Fibroblast of skin of left quadriceps (primary cell): ENCODE measurements around the gene BPGM.

Experiments
- DNase-seq, 2 experiments: peaks; one replicate each; pipeline ENCODE4 v3.0.0-alpha.2; 2013; ENCODE audit warnings: low read depth in 2 of 2

The BPGM gene

DNA sequence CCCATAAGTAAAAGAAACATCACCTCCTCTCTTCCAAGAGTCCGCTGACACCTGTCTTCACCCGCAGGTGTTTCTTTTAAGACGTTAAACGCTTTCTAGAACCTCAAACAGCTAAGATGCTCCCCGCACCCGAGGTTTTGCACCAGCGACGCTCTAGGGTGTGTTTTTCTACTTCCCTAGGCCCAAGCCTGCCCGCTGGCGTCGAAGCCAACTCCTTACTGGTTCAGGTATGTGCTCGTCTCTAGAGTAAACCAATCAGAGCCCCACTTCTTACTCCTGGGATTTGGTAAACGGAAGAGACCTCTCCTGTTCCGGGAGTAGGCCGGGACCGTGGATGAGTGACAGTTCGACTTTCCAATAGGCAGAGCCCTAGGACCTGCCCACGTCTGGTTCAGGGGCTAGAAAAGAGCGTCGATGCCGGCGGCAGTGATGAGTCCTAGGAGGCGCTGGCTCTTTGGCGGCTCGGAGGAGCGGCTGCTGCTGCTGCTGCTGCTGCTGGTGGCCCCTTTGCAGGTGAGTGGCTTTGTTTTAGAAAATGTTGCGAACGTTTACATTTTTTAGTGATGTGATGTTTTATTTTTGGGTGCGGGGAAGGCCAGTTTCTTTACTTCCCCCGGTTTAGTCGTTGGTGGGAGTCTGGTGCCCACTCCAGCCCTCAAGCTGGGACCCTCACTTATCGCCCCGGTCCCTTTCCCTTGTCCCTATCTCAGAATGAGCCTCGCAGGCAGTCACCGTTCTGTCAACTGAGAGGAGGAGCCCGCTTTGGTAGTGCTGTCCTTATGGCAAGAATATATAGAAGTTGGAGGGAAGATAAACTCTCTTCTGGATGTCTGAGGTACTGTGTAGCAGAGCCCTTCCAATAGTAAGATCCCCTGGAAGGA is at the start of gene BPGM:
BPGM (plus strand) TSS at position 429 of the 881 bp plus-strand sequence. CDS start 14,655 bp downstream, outside the sequence.
- peak; percentile 100 for DNase-seq

DNA sequence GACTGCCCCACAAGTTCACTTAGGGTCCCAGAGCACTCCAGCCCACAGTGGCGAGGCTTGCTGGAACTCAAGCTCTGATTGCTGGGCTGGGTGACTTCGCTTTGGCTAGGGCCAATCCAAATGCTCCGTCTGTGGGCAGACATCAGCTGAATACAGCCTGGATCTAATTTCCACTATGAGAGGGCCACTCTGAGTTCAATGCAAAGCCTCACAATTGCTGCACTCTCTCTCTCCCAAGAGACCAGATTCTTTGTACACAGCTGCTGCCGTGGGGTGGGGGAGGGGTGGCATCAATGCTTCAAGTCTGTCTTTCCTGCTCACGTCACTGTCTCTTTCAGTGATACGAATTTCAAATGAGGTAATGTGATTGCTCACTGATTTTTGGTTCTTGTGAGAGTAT is 47.3 kb upstream of the BPGM start:
- no peak for DNase-seq

DNA sequence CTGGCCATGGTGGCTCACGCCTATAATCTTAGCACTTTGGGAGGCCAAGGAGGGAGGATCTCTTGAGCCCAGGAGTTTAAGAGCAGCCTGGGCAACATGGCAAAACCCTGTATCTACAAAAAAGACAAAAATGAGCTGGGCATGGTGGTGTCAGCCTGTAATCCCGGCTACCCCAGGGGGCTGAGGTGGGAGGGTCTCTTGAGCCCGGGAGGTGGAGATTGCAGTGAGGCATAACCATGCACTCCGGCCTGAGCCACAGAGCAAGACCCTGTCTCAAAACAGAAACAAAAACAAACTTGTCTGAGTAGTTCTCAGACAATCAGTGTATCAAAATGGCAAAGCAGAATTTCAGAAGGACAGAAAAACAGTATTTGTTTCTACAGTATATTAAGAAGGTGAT is 45.2 kb upstream of the BPGM start:
- DNase-seq, result no peak

DNA sequence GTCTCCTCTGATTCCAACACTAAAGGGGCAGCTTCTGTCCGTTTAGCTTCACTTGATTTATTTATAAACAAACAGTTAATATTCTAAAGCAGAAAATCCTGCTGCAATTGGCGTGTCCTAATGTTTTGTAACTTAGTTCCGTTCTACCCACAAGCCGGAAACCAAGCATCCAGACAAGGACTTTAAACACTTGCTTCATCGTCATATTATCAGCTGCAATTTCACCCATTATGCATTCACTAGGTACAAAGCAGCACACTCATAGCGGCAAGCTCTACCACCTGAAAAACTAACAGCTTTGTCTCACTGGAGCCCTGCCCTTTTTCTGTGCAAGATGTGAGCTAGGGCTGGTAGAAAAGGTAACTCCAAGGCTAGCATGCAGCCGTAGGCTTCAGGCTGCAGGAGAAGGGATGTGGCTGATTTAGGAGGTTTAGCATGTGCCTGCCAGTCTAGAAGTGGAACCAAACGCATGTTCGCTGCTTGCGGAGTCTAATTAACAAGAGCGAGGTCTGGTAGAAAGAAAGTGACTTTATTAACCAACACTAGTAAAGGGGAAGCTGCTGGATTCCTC is 43.7 kb upstream of the BPGM start:
- DNase-seq, result no peak

DNA sequence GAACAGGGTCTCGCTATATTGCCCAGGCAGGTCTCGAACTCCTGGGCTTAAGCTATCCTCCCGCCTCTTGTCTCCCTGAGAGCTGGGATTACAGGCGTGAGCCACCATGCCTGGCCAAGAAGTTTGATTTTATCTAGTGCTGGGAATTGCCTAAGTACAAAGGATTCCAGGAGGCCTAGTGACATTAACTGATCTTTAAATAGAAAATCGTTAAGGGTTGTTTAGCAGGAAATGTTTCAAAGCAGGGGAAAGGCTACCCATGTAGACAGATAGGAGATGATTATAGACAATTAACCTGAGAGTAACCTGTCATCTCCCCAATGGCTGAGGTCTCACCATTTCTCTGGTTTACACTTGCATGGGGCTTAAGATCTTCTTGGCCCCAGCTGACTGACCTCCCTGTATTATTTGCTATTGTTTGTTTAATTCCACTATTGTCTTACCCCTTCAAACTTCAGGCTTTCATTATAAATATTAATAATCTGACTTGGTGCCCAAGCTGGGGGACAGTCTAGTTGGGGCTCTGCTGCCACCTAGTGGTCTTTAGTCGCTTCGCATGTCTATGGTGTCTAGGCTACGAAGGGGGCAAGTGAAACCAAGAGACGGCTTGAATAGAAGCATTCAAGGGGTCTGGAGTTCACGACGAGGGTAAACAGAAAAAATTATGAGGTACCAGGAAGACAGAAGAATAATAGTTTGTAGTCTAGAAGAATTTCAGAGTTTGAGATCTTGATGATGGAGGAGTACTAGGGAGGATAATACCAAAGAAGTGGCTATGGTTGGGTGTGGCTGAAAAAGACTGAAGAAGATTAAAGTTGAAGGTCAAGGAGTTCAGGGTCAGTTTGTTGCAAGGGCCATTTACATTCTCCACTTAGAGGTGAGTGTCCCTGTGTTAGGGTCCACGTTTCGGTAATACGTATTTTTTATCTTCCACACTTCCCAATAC is 40.4 kb upstream of the BPGM start:
- DNase-seq, result no peak

DNA sequence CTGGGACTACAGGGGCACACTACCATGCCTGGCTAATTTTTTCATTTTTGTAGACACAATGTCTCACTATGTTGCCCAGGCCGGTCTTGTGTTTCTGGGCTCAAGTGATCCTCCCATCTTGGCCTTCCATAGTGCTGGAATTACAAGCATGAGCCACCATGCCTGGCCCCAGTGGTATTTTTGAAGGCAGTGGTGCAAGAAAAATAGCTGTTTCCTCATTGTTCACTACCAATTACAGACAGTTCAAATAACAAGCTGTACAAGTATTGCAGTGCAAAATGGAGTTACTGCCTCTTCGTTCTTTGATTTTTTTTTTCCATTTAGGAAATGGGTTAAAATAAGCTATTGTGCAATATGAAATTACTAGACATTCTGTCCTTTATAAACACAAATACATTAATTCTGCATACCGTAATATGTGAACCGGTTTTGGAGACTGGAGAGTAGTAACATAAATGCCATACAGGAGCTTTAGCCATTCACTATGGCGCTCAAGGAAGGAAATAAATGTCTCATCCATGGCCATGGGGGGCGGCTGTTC is 35.0 kb upstream of the BPGM start:
- DNase-seq, result no peak

DNA sequence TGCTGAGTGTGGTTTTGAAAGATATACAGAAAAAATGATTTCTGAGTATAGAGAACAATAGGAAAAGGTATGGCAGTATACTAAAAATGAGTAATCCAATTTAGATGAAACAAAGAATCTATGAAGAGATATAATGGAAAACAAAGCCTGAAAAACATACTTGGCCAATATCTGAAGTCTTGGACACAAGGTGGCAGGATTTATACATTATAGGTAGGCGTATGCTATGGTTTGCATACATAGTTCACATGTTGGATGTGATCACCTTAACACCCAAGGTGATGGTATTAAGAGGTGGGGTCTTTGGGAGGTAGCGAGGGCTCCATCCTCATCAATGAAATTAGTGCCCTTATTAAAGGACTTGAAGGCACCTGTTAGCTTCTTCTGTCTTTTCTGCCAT is 34.5 kb upstream of the BPGM start:
- no peak for DNase-seq

DNA sequence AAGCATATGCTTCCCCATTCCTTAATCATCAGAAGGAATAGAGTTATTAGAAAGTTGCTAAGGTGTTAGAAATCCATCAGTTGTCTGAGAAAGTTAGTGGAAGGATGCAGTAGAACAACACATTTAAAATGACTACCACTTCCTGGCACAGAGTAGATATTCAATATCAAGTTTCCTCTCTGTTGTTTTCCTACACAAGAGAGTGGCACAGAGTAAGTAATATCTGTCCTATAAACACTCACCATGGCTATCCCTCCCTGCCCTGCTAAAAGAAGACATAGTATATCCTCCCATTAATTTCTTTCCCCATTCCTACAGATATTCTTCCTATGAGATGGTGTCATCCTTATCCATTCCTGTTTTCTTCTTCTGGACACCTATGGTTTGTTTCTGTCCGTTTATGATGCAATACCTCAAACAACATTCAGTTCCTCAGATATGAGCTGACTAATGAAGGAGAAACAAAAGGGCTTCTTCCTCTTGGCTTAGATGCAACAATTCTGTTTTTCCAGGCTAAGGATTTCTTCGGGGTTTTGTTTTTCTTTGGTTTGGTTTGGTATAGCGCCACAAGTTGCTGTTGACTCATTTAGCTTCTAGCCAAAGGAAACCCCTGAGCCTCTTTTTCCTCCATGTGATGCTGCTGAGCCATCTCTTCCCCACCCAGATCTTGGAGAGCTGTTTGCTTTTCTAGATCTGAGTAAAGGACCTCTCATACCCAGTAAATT is 32.9 kb upstream of the BPGM start:
- DNase-seq, result peak; percentile 88

DNA sequence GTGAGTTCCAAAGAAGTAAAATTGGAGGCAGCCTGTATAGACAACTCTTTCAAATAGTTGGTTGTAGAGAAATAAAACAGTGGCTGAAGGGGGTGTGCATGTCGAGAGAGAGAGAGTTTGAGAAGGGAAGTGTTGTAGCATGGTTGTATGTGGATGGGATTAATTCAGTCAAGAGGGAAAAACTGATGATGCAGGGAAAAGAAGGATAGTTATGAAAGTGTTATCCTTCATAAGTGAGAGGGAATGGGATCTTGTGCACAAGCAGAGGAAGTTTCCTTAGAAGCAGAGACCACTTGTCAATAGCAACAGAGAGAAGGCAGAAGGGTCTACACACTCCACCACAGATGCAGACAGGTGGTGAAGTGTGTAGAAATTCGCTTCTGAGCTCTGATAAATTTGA is 30.0 kb upstream of the BPGM start:
- no peak for DNase-seq

DNA sequence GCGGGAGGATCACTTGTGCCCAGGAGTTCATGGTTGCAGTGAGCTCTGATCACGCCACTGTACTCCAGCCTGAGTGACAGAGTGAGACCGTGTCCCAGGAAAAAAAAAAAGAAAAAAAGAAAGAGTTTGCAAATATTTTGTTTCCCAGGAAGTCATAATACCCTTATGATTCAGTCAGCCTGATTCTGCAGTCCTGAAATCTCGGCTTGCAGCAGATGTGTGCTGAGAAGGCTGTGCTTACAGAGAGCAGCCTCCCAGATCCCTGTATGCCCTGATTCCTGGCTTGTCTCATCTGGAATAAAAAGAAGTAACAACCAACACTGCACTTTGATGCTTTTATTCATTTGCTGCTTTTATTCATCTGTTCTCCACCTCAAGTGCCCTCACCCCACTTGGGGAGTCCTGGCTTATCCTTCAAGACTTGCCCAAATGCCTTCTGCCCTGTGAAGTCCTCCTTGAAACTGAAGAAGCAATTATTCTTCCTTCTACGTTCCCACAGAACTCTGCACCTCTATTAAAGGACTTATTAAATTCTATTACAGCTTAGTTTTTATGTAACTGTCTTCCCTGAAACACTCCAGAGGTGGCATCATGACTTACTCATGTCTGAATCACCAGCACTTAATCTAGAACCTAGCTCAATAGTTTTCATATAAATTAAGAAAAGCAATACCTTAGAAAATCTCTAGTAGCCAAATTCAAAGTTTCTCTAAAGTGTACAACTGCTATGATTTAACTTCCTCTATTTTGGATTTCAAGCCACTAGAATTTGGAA is 27.7 kb upstream of the BPGM start:
- DNase-seq, result no peak

DNA sequence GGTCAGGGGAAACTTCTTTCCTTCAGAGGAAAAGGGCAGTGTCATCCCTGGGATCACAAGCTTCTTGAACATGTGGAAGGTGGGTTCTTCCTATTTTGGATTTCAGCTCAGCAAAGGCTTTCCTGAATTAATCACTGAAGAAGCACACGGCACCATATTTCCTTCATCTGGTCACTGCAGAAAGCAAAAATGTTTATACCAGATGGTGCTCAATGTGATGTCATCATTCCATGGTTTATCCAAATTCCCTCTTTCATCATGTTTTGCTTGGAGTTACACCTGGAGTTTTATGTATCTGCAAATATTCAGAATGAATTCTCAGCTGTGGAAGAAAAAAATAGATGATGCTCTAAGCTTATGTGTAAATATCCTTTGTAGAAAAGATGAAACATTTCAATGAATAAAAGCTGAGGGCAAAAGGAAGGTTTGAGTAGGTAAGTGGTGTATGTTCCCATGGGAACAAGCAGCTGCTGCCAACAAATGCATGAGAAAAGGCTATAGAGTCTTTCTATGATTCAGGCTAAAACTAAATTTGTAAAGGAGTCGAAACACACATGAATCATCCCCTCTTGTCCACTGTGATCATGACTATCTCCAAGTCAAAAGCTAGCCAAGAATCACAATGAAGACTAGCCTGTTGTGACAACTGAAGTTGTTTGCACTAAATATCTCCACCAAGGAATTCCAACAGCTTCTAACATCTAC is 26.9 kb upstream of the BPGM start:
- peak; percentile 50 to 51 for DNase-seq

DNA sequence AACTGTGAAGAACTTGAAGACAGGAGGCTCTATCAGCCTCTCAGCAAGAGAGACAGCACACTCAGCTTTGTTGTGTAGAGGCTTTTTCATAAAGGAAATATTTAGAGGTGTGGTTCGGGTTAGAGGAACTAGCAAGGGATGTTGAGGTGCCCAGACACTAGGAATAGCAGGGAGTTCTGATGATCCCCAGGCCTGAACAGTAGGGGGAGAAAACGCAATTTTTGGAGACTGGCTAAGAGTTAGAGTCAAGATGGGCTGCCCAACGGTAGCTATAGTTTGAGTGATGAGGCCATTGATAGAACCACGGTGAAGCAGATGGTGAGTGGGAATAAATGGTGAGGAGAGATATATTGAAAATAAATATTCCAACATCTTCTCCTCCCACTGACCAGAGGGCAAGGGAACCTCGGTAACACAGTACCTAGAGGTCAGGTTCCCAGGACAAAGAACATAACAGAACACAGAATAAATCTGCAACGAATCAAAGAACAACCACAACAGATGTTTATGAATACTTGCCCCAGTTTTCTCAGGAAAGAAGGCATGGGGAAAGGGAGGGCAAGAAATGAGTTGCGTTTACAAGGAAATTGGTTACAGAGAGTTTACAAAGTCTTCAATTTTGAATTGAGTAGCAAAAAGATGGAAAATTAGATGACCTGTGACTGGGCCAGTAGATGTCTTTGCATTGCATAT is 24.2 kb upstream of the BPGM start:
- no peak for DNase-seq

DNA sequence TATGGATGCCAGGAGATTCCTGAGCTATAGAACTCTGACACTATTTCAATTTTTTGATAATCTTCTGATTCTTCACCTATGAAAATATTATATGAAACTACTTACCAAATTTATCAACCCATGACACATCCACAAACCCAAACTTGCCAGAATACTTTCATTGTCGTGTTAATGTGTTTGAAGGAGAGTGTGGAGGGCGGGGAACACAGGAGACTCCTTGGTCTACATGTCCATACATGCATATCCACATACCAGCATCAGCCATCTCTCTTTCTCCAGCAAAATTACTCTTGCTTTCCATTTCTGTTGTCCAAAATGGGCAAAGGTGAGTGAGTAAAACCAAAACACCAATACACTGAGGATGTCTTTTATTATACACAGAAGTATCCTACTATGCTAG is 23.5 kb upstream of the BPGM start:
- no peak for DNase-seq

DNA sequence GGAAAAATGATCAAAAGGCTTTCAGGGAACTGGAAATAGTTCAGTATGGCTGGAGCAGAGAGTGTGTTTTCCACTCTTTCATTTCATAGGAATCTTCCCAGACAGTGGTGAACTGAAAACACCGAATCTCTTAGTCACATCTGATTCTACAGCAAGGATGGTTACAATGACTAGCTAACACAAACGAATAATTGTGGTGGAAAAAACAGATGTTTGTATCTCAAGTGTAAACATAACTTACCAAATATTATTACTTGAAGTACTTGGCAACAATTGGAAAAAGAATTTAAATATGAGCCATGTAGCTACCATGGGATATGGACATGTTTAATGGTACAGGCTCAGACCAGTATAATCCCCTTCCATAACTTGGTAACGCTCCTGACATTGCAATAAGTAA is 21.1 kb upstream of the BPGM start:
- peak; percentile 59 to 65 for DNase-seq

DNA sequence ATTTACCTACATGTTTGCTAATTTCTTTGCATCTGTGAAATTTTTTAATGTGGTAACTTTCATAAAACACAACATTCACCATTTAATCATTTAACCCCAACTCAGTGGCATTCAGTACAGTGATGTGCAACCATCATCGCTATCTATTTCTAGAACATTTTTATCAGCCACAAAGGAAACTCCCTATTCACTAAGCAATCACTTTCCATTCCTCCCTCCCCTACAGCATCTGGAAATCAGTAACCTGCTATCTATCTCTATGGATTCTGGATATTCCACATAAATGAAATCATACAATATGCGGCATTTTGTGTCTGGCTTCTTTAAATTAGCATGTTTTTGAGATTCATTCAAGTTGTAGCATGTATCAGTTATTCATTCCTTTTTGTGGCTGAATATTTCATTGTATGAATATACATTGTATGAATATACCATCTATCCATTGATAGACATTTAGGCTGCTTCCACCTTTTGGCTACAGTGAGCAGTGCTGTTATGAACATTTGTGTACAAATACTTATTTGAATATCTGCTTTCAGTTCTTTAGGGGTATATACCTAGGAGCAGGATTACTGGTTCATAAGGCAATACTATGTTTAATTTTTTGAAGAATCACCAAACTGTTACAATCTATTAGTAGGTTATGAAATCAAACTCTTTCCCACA is 19.4 kb upstream of the BPGM start:
- DNase-seq, result no peak

DNA sequence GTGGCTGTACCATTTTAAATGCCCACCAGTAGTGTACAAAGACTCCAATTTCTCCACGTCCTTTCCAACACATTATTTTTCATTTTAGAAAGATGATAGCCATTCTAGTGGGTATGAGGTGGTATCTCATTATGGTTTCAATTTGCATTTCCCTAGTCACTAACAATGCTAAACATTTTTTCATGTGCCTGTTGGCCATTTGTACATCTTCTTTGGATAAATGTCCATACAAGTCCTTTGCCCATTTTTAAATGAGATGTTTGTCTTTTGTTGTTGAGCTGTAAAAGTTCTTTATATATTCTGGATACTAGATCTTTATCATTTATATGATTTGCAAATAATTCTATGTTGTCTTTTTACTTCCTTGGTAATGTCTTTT is 18.9 kb upstream of the BPGM start:
- DNase-seq, result no peak

DNA sequence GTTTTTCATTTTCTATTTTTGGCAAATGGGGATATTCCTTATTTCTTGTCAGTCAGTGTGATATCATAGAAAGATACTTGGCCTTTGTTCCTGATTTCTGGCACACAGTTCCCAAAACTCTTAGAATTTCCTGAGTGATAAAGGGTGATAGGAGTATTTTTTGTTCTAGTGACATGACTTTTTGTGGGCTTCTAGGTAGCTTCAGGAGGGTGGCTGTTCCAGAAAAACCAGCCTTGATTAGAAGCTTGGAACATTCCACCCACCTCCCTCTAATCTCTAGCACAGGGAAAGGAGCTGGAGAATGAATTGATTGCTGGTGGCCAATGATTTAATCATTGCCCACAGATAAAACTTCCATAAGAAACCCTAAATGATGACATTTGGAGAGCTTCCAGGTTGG is 17.2 kb upstream of the BPGM start:
- no peak for DNase-seq

DNA sequence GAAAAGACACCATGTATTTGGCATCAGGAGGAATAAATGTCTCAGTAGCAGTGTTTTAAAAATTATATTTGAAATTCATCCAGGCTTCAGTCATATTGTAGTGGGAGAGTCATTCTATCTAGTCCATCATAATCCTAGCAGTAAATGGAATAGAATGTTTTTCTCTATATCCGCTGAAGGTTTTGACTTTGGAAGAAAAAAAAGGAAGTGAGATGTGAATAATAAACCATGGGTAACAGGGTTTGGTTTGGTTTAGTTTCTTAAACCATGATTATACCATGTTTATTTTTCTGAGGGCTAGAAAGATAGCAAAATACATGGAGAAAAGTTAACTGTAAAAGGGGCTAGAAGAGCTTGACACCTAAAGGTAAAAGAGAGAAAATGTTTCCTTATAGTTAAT is 16.4 kb upstream of the BPGM start:
- no peak for DNase-seq

DNA sequence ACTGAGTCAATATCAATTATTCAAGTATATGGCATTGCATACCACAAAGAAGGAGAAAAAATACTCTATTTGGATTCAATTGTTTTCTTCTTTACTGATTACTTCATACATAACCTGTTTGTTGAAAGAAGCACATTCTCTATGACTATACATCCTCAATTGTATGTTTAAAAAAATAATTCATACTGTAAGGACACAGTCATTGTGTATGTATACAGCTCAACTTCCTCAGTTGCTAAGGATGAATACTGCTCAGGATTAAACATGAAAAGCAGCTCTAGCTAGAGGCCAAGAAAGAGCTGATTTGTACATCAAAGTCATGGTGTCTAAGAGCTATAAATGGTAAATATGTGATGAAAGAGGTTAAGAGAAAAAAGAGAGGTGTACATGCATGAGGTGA is 15.8 kb upstream of the BPGM start:
- no peak for DNase-seq
